Pancreas (tissue), 10 donors: ENCODE data around the gene CMKLR1. TPM values are rescaled to one million over a fixed set of nuclear protein-coding genes. Genes with fewer than 3 reads are reported as not detected.

ENCODE experiments used
- ATAC-seq, 4 donors: fragments of 200-7000 bp; cut with Tn5 transposase; one replicate each; pipeline versions ENCODE4 v1.8.0 to v1.9.1; 2020; ENCODE audit warnings: mild to moderate bottlenecking in 4 of 4, moderate library complexity in 4 of 4
- DNase-seq, 6 donors: peaks; one replicate each; pipeline ENCODE4 v3.0.0-alpha.2; 2020
- FAIRE-seq: peaks from 2 replicates; lab custom pipeline; 2012; peaks lifted over from hg19 to GRCh38; lab: Jason Lieb, UNC
- H3K27ac ChIP-seq, 4 donors: fragments of 200-600 bp; sonication (generic); 1 replicate in 3 of 4; 2 replicates in 1 of 4; pipeline versions ENCODE4 v1.5.0 to v1.8.0; 2020
- H3K27me3 ChIP-seq, 4 donors: fragments of 200-600 bp; one replicate each; pipeline ENCODE4 v1.8.0; 2021
- H3K36me3 ChIP-seq, 3 donors: fragments of 200-600 bp; sonication (generic) in 1 of 3; one replicate each; pipeline versions ENCODE4 v1.5.0 to v1.8.0; 2020 to 2021
- H3K4me1 ChIP-seq, 3 donors: fragments of 200-600 bp; one replicate each; pipeline ENCODE4 v1.8.0; 2021
- H3K4me3 ChIP-seq, 4 donors: fragments of 200-600 bp; sonication (generic) in 2 of 4; one replicate each; pipeline versions ENCODE4 v1.5.0 to v1.8.0; 2020 to 2021
- H3K9me3 ChIP-seq, 4 donors: fragments of 200-600 bp; one replicate each; pipeline ENCODE4 v1.8.0; 2021
- CTCF ChIP-seq, 4 donors: fragments of 200-600 bp; sonication (generic) in 3 of 4; IDR thresholded peaks; one replicate each; pipeline versions ENCODE4 v1.5.0 to v1.8.0; 2021; ENCODE audit warnings: antibody characterized with exemption in 4 of 4
- WGBS, 2 donors: extraction: QIAGEN DNeasy Blood & Tissue Kit; methylation state at CpG; one replicate each; pipeline ENCODE4 v1.1.7; 2013; 5-methylcytosine and 5-hydroxymethylcytosine counted together
- intact Hi-C, 3 donors: fragments of 100-400 bp; cut with DNase I; formaldehyde crosslinking; loops; one replicate each; pipeline versions ENCODE4 v1.11.1 to v1.14.2; 2022
- polyA plus RNA-seq, 2 donors: library from polyadenylated mRNA; stranded (reverse); fragments of 200-250 nt; gene quantifications; one replicate each; pipeline ENCODE4 v1.2.3, GENCODE V29; 2013
- total RNA-seq, 6 donors: library from RNA; stranded (reverse); fragmentation: NEBNext Ultra II Directional in 4 of 6; extraction: Animal tissue kit (Norgen Biotek cat#: 25700) in 4 of 6; gene quantifications; one replicate each; pipeline versions ENCODE4 v1.2.1 to v1.2.4, GENCODE V29; 2021 to 2023
- donor health status: healthy with polysubstance abuse.
- donor health status: DM: no; HTN: no; CAD: no; lungs with moderate emphysema.
- donor health status: DM: no; HTN: no; CAD: no.
- donor health status: control.
- donor health status: control.
- donor health status: Bipolar disorder and iron deficiency.
- donor health status: DM: yes; HTN: yes; CAD: no.
- donor health status: DM: no; HTN: no; CAD: no.
- donor health status: DM: no; HTN: no; CAD: no.
- donor health status: DM: yes; HTN: yes; CAD: no.

The CMKLR1 gene
- total and polyA plus RNA-seq, 8 donors = 0.95 to 7.4 (median 1.4) TPM

GRCh38 chr12:108304633-108305032 is 34.5 kb downstream of the CMKLR1 start:
- peak overlapping the region in 2 of 4 donors; percentile 5 to 9 for H3K27ac ChIP-seq
- DNase-seq (peak in 1 of 6 donors; percentile 20), FAIRE-seq (no peak), ATAC-seq (peak in 3 of 4 donors; percentile 24 to 30 (median 25))
- H3K4me3 ChIP-seq = no peak overlapping the region
- intact Hi-C loops = no loop called here
- H3K36me3 ChIP-seq = no peaks in the 10 kb centered on the region
- 38 to 45% methylated on average over 7 of the region's 7 CpGs for WGBS, 2 donors
- no peaks in the 10 kb centered on the region for H3K27me3 ChIP-seq
- H3K4me1 ChIP-seq = peaks cover 4 to 14% (median 9%) of the 10 kb centered on the region in 3 donors
- no peak for TF ChIP-seq CTCF (IDR thresholded peaks at IDR 0.05)
- H3K9me3 ChIP-seq = no peaks in the 10 kb centered on the region

GRCh38 chr12:108303703-108304102 is 35.4 kb downstream of the CMKLR1 start:
- H3K27me3 ChIP-seq = no peaks in the 10 kb centered on the region
- intact Hi-C loops = no loop called here
- no peak for TF ChIP-seq CTCF (IDR thresholded peaks at IDR 0.05)
- ATAC-seq (no peak), FAIRE-seq (no peak), DNase-seq (no peak)
- H3K27ac ChIP-seq = peak overlapping the region in 3 of 4 donors; percentile 51 to 65 (median 51)
- no peaks in the 10 kb centered on the region for H3K36me3 ChIP-seq
- no peaks in the 10 kb centered on the region for H3K9me3 ChIP-seq
- H3K4me3 ChIP-seq = no peak overlapping the region
- H3K4me1 ChIP-seq = peaks cover 4 to 14% (median 9%) of the 10 kb centered on the region in 3 donors
- 30 to 42% methylated on average over 8 of the region's 8 CpGs for WGBS, 2 donors

- intact Hi-C loops = no loop called here
- Histone ChIP-seq H3K9me3 (no peaks in the 10 kb centered on the region), H3K27ac (peak overlapping the region; percentile 51 to 65 (median 52)), H3K27me3 (no peaks in the 10 kb centered on the region), H3K36me3 (no peaks in the 10 kb centered on the region), H3K4me3 (no peak overlapping the region), H3K4me1 (peaks cover 4 to 14% (median 9%) of the 10 kb centered on the region in 3 donors)
- 10 to 11% methylated on average over 18 of the region's 18 CpGs for WGBS, 2 donors
- ATAC-seq (peak; percentile 55 to 81 (median 63)), DNase-seq (peak in 3 of 6 donors; percentile 56 to 61 (median 58)), FAIRE-seq (no peak)
- TF ChIP-seq CTCF (IDR thresholded peaks at IDR 0.05) = no peak
Measured at GRCh38 chr12:108302403-108303311, 36.5 kb downstream of the CMKLR1 start.

GRCh38 chr12:108302016-108302402 is 37.1 kb downstream of the CMKLR1 start:
- Histone ChIP-seq H3K36me3 (no peaks in the 10 kb centered on the region), H3K4me1 (peaks cover 4 to 14% (median 9%) of the 10 kb centered on the region in 3 donors), H3K27me3 (no peaks in the 10 kb centered on the region), H3K9me3 (no peaks in the 10 kb centered on the region), H3K27ac (peak overlapping the region in 1 of 4 donors; percentile 28), H3K4me3 (no peak overlapping the region)
- 44 to 56% methylated on average over 6 of the region's 6 CpGs for WGBS, 2 donors
- intact Hi-C loops = no loop called here
- ATAC-seq = no peak
- TF ChIP-seq CTCF (IDR thresholded peaks at IDR 0.05) = no peak
- no peak for FAIRE-seq
- no peak for DNase-seq

- Histone ChIP-seq H3K27ac (no peak overlapping the region), H3K36me3 (no peaks in the 10 kb centered on the region), H3K9me3 (no peaks in the 10 kb centered on the region), H3K4me3 (no peak overlapping the region), H3K4me1 (peaks cover 4 to 14% (median 9%) of the 10 kb centered on the region in 3 donors), H3K27me3 (no peaks in the 10 kb centered on the region)
- ATAC-seq (no peak), DNase-seq (no peak), FAIRE-seq (no peak)
- WGBS, 2 donors = 81 to 92% methylated on average over 6 of the region's 6 CpGs
- intact Hi-C loops = no loop called here
- TF ChIP-seq CTCF (IDR thresholded peaks at IDR 0.05) = no peak
Measured at GRCh38 chr12:108301346-108301745, 37.8 kb downstream of the CMKLR1 start.
